ENCODE measurements around the gene CLMN. TPM values are rescaled to one million over a fixed set of nuclear protein-coding genes. Genes with fewer than 3 reads are reported as not detected.

Gene CLMN
- total and polyA plus RNA-seq, 9 of the 15 experiments (the other 6 are each of a cell fraction or from before 2014, with no cell fraction given): 0.01 to 0.18 (median 0.07) TPM; not detected in 4

DNA sequence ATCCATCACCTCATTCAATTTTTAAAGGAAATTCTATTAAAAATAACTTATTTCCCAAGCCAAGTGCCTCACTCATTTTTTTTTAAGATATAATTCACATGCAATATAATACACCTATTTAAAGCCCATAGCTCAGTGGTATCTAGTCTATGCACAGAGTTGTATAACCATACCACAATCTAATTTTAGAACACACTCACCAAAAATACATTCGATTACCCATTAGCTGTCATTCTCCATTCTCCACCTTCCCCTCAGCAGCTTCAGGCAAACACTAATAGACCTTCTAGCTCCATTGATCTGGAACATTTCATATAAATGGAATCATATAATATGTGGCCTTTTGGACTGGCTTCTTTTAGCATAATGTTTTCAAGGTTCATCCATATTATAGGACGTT lies 49.5 kb downstream of the CLMN start:
- ATAC-seq: no peak
- Histone ChIP-seq H2AFZ (ENCODE audit: low read depth, low read length) (no peak overlapping the region), H3K27me3 (ENCODE audit: control insufficient read depth in 2 of 2, insufficient read depth in 2 of 2, low read length in 2 of 2) (peaks cover 0 to 20% of the 10 kb centered on the region in 2 experiments; a peak in 2 of 5 replicates), H3K9ac (ENCODE audit: insufficient read depth in 1 of 2, low read depth in 2 of 2, low read length in 2 of 2) (no peak overlapping the region), H3K9me1 (ENCODE audit: control insufficient read depth, insufficient read depth, low read length) (no peaks in the 10 kb centered on the region), H3K36me3 (ENCODE audit: control insufficient read depth, insufficient read depth, low read length) (no peaks in the 10 kb centered on the region), H4K20me1 (replicated peaks; ENCODE audit: control insufficient read depth, insufficient read depth, low read length) (no peaks in the 10 kb centered on the region), H3K9me3 (replicated peaks; ENCODE audit: control insufficient read depth, insufficient read depth, low read depth, low read length) (no peaks in the 10 kb centered on the region), H3K79me2 (ENCODE audit: control insufficient read depth, insufficient read depth, low read length) (no peaks in the 10 kb centered on the region), H3K4me1 (replicated peaks in 1 of 2; ENCODE audit: control insufficient read depth in 2 of 2, insufficient read depth in 2 of 2, low read length in 2 of 2) (no peaks in the 10 kb centered on the region), H3K4me3 (no peak overlapping the region), H3K4me2 (ENCODE audit: insufficient read depth, low read length) (no peak overlapping the region), H3K27ac (ENCODE audit: extremely low read depth, low read depth, low read length) (no peak overlapping the region)
- ChIA-PET POLR2A (no interaction called here), CTCF (ENCODE audit: low intra/inter-chr PET ratio) (no interaction called here)
- TF ChIP-seq TCF7 (IDR thresholded peaks at IDR 0.05; ENCODE audit: borderline replicate concordance): no peak
- TF ChIP-seq RUNX1 (IDR thresholded peaks at IDR 0.05; ENCODE audit: low read depth): no peak
- no TSS peak for BruUV-seq (replicated peaks)
- intact Hi-C loops (cut with micrococcal nuclease): no loop called here
- FAIRE-seq: no peak
- in situ Hi-C loops (cut with MboI): no loop called here
- 4% methylated on average over 2 of the region's 2 CpGs for WGBS (ENCODE audit: insufficient coverage, low coverage, missing lambda C conversion rate)
- DNase-seq (ENCODE audit: extremely low read depth in 1 of 4, low spot score in 3 of 4): no peak

DNA sequence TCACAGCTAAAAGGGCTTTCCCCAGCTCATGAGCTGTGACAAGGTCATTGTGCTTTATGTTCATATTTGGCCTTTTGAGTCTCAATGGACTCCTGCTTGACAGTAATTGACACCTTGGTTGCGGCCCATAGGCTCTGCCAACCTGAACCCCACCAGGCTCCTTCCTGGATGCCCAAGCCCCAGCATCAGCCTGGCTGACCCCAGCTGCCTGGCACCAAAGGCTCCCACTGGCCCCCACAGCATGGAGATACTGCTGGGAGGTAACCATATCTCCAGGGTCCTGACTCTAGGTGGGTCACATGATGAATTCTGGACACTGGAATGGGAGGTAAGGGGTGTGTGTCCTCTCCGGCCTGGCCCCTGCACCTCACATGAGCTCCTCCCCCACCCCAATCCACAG lies 50.2 kb downstream of the CLMN start:
- ATAC-seq: no peak
- no TSS peak for BruUV-seq (replicated peaks)
- 0% methylated on average over 2 of the region's 2 CpGs for WGBS (ENCODE audit: insufficient coverage, low coverage, missing lambda C conversion rate)
- H3K4me2 ChIP-seq (ENCODE audit: insufficient read depth, low read length): no peak overlapping the region
- no peak overlapping the region for H3K4me3 ChIP-seq
- TF ChIP-seq BHLHE40 (IDR thresholded peaks at IDR 0.05; ENCODE audit: low read length) (no peak), NFATC3 (IDR thresholded peaks at IDR 0.05) (no peak), RBM17 (IDR thresholded peaks at IDR 0.05; ENCODE audit: borderline replicate concordance, low read depth, low read length) (no peak), KLF6 (CRISPR knock-in tag; IDR thresholded peaks at IDR 0.05; ENCODE audit: borderline replicate concordance) (no peak), SP2 (IDR thresholded peaks at IDR 0.05; ENCODE audit: extremely low read depth, low read depth, low read length, poor library complexity, severe bottlenecking) (no peak), TEAD1 (CRISPR knock-in tag; IDR thresholded peaks at IDR 0.05) (no peak), FIP1L1 (IDR thresholded peaks at IDR 0.05; ENCODE audit: low read depth, low read length, poor library complexity, severe bottlenecking) (no peak), CREB1 (IDR thresholded peaks at IDR 0.05) (no peak), CREB1 (CRISPR knock-in tag; IDR thresholded peaks at IDR 0.05) (no peak), RAD21 (CRISPR knock-in tag; conservative IDR thresholded peaks at IDR 0.05 in 1 of 2, IDR thresholded peaks at IDR 0.05 in 1 of 2) (no peak), ZNF764 (CRISPR knock-in tag; IDR thresholded peaks at IDR 0.05; ENCODE audit: low read depth) (no peak), GTF2F1 (IDR thresholded peaks at IDR 0.05; ENCODE audit: low read depth, low read length) (no peak)
- no peaks in the 10 kb centered on the region for H4K20me1 ChIP-seq (replicated peaks; ENCODE audit: control insufficient read depth, insufficient read depth, low read length)
- no peaks in the 10 kb centered on the region for H3K36me3 ChIP-seq (ENCODE audit: control insufficient read depth, insufficient read depth, low read length)
- in situ Hi-C loops (cut with MboI): no loop called here
- intact Hi-C loops (cut with micrococcal nuclease): no loop called here
- CTCF ChIA-PET (ENCODE audit: low intra/inter-chr PET ratio): no interaction called here
- no peak overlapping the region for H3K9ac ChIP-seq (ENCODE audit: insufficient read depth in 1 of 2, low read depth in 2 of 2, low read length in 2 of 2)
- H2AFZ ChIP-seq (ENCODE audit: low read depth, low read length): no peak overlapping the region
- H3K27me3 ChIP-seq (ENCODE audit: control insufficient read depth in 2 of 2, insufficient read depth in 2 of 2, low read length in 2 of 2): peaks cover 0 to 20% of the 10 kb centered on the region in 2 experiments; a peak in 2 of 5 replicates
- no peak for FAIRE-seq
- H3K4me1 ChIP-seq (replicated peaks in 1 of 2; ENCODE audit: control insufficient read depth in 2 of 2, insufficient read depth in 2 of 2, low read length in 2 of 2): no peaks in the 10 kb centered on the region
- POLR2A ChIA-PET: no interaction called here
- H3K27ac ChIP-seq (ENCODE audit: extremely low read depth, low read depth, low read length): no peak overlapping the region
- no peaks in the 10 kb centered on the region for H3K9me3 ChIP-seq (replicated peaks; ENCODE audit: control insufficient read depth, insufficient read depth, low read depth, low read length)
- H3K79me2 ChIP-seq (ENCODE audit: control insufficient read depth, insufficient read depth, low read length): no peaks in the 10 kb centered on the region
- no peaks in the 10 kb centered on the region for H3K9me1 ChIP-seq (ENCODE audit: control insufficient read depth, insufficient read depth, low read length)
- DNase-seq (ENCODE audit: extremely low read depth in 1 of 4, low spot score in 3 of 4): no peak

Measured in K562 (cell line).